ENCODE measurements around the gene BPIFB6. TPM values are rescaled to one million over a fixed set of nuclear protein-coding genes. Genes with fewer than 3 reads are reported as not detected.
A peak's percentile ranks its signal among the peaks of the same experiment; 100 is the strongest.

The BPIFB6 gene, protein sequence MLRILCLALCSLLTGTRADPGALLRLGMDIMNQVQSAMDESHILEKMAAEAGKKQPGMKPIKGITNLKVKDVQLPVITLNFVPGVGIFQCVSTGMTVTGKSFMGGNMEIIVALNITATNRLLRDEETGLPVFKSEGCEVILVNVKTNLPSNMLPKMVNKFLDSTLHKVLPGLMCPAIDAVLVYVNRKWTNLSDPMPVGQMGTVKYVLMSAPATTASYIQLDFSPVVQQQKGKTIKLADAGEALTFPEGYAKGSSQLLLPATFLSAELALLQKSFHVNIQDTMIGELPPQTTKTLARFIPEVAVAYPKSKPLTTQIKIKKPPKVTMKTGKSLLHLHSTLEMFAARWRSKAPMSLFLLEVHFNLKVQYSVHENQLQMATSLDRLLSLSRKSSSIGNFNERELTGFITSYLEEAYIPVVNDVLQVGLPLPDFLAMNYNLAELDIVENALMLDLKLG
- polyA plus RNA-seq, result under 1 TPM in 1 of 4 donors, not detected in 3; 0.09 TPM
- long read RNA-seq, donor 1, result 0 reads
- long read RNA-seq, donor 2, result 0 reads
- long read RNA-seq, donor 3, result 0 reads
- long read RNA-seq, donor 4, result 0 reads
- long read RNA-seq, donor 5, result 0 reads
- long read RNA-seq, donor 6, result 0 reads
- long read RNA-seq, donor 7, result 0 reads
- long read RNA-seq, donor 8, result 0 reads
- long read RNA-seq, donor 9, result 0 reads
- long read RNA-seq, donor 10, result 0 reads

DNA sequence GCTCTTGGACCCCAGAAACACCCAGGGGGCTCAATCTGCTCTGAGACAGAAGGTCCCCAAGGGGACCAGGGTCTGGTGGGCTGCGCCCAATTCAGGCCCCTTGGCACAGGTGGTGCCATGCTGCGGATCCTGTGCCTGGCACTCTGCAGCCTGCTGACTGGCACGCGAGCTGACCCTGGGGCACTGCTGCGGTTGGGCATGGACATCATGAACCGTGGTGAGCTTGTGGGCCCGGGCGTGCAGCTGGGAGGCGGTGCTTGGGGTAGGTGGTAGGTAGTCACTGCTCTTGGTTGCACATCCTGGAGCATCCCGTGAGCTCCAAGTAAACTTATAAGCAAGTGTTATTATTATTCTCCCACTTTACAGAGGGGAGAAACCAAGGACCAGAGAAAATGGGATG lies at the start of gene BPIFB6:
BPIFB6 (plus strand) TSS at position 118 of the 400 bp plus-strand sequence; CDS start at position 118, 0 bp downstream.
- FAIRE-seq, result no peak
- DNase-seq, result no peak
- Histone ChIP-seq H3K9me3 (ENCODE audit: control insufficient read depth in 2 of 2, insufficient read depth in 1 of 2, low read depth in 1 of 2, low read length in 1 of 2) (no peaks in the 10 kb centered on the region), H3K36me3 (ENCODE audit: control insufficient read depth in 3 of 3, insufficient read depth in 2 of 3, low read depth in 1 of 3, low read length in 3 of 3) (no peaks in the 10 kb centered on the region), H3K4me3 (ENCODE audit: low read depth in 1 of 3, low read length in 3 of 3) (no peak within 1 kb of the TSS), H3K27ac (ENCODE audit: low read depth in 1 of 3, low read length in 2 of 3) (no peak within 1 kb of the TSS), H3K4me1 (ENCODE audit: control insufficient read depth in 3 of 3, insufficient read depth in 2 of 3, low read depth in 1 of 3, low read length in 2 of 3) (no peaks in the 10 kb centered on the region), H3K27me3 (ENCODE audit: control insufficient read depth in 3 of 3, insufficient read depth in 3 of 3, low read length in 3 of 3) (no peaks in the 10 kb centered on the region)
- WGBS, 3 donors, result 82 to 95% (median 90%) methylated on average over 10 of the region's 10 CpGs

DNA sequence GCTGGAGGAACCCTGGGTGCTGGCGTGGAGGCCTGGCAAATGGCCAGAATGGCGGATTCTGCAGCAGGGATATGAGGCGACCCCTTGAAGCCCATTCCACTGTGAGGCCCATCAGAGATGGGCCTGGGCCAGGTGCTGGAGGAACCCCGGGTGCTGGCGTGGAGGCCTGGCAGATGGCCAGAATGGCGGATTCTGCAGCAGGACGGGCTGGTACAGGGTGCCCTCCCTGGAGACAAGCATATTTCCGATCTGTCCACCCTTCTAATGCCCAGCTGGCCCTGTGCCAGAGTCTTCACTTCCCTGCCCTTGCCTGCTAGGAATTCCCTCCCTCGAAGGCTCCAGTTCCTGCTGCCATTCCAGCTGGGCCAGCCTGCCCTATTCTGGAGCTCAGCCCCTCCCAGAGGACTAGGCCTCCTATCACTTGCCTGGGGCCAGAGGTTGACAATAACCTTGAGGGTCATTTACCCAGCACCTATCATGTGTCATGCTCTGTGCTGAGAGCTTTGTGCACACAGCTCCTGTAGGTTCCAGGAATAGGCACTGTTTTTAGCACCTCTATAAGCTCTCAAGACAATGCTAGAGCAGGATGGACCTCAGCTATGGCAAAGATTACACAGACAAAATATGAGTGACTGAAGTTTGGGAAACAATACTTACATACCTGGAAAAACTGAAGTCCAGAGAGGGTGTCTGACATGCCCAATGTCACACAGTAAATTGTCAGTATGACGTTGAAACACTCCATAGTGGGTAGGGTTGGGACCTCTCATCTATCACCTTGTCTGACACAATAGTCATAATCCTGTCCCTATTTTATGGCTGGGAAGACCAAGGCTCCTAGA lies 48.6 kb upstream of the BPIFB6 start:
- H3K4me1 ChIP-seq (ENCODE audit: control insufficient read depth in 3 of 3, insufficient read depth in 2 of 3, low read depth in 1 of 3, low read length in 2 of 3), result no peaks in the 10 kb centered on the region
- DNase-seq (peak; percentile 12), FAIRE-seq (no peak)
- no peaks in the 10 kb centered on the region for H3K36me3 ChIP-seq (ENCODE audit: control insufficient read depth in 3 of 3, insufficient read depth in 2 of 3, low read depth in 1 of 3, low read length in 3 of 3)
- no peaks in the 10 kb centered on the region for H3K9me3 ChIP-seq (ENCODE audit: control insufficient read depth in 2 of 2, insufficient read depth in 1 of 2, low read depth in 1 of 2, low read length in 1 of 2)
- no peak overlapping the region for H3K4me3 ChIP-seq (ENCODE audit: low read depth in 1 of 3, low read length in 3 of 3)
- no peaks in the 10 kb centered on the region for H3K27me3 ChIP-seq (ENCODE audit: control insufficient read depth in 3 of 3, insufficient read depth in 3 of 3, low read length in 3 of 3)
- WGBS, 3 donors, result 31 to 56% (median 46%) methylated on average over 10 of the region's 10 CpGs
- no peak overlapping the region for H3K27ac ChIP-seq (ENCODE audit: low read depth in 1 of 3, low read length in 2 of 3)

DNA sequence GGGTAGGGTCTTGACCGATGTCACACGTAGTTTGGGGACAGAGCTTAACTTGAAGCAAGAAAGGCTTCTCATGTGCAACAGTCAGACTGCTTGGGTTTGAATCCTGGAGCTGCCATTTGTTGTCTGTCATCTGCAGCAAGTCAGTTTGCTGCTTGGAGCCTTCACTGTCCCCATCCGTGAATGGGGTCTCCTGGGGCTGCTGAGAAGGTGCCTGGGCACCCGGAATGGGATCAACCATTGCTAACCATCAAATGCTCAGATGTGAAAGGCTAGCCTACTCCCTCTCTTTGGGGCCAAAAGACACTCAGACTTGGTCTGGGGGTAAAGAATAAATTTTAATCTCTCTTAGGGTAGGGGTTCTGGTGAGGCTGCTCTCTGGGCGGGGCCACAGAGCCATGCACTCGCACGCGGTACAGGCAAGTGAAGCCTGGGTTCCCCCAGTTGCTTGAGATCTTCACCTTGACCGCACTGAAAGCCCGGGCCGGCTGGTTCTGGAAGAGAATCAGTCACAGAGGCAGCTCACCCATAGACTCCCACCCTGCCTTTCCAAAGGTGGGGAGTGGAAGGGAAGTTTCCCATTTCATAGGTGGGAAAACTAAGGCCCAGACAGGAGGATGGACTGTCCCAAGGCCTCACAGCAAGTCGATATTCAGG lies 47.9 kb upstream of the BPIFB6 start:
- no peak overlapping the region for H3K4me3 ChIP-seq (ENCODE audit: low read depth in 1 of 3, low read length in 3 of 3)
- H3K27ac ChIP-seq (ENCODE audit: low read depth in 1 of 3, low read length in 2 of 3), result no peak overlapping the region
- WGBS, 3 donors, result 84 to 87% (median 86%) methylated on average over 12 of the region's 12 CpGs
- no peaks in the 10 kb centered on the region for H3K27me3 ChIP-seq (ENCODE audit: control insufficient read depth in 3 of 3, insufficient read depth in 3 of 3, low read length in 3 of 3)
- H3K36me3 ChIP-seq (ENCODE audit: control insufficient read depth in 3 of 3, insufficient read depth in 2 of 3, low read depth in 1 of 3, low read length in 3 of 3), result no peaks in the 10 kb centered on the region
- no peak for DNase-seq
- no peak for FAIRE-seq
- no peaks in the 10 kb centered on the region for H3K9me3 ChIP-seq (ENCODE audit: control insufficient read depth in 2 of 2, insufficient read depth in 1 of 2, low read depth in 1 of 2, low read length in 1 of 2)
- H3K4me1 ChIP-seq (ENCODE audit: control insufficient read depth in 3 of 3, insufficient read depth in 2 of 3, low read depth in 1 of 3, low read length in 2 of 3), result no peaks in the 10 kb centered on the region

DNA sequence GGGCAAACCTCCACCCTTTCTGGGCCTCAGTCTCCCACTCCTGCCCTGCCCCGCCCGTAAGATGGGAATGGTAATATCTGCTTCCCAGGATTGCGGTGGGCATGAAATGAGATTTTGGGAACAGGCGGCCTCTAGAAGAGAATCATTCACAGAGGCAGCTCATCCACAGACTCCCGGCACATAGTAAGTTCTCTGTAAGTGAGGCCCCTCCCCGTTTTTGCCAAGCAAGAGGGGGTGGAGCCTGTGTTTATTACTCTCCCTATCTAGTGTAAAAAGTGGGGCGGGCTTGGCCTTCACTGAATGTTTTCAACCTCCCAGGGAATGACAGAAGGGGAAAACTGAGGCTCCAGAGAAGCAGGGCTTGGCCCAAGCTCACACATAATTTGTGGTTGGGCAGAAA lies 47.3 kb upstream of the BPIFB6 start:
- peak in 1 of 2 donors; percentile 34 for DNase-seq
- FAIRE-seq, result no peak
- H3K27ac ChIP-seq (ENCODE audit: low read depth in 1 of 3, low read length in 2 of 3), result no peak overlapping the region
- H3K4me3 ChIP-seq (ENCODE audit: low read depth in 1 of 3, low read length in 3 of 3), result no peak overlapping the region
- H3K4me1 ChIP-seq (ENCODE audit: control insufficient read depth in 3 of 3, insufficient read depth in 2 of 3, low read depth in 1 of 3, low read length in 2 of 3), result no peaks in the 10 kb centered on the region
- no peaks in the 10 kb centered on the region for H3K36me3 ChIP-seq (ENCODE audit: control insufficient read depth in 3 of 3, insufficient read depth in 2 of 3, low read depth in 1 of 3, low read length in 3 of 3)
- no peaks in the 10 kb centered on the region for H3K27me3 ChIP-seq (ENCODE audit: control insufficient read depth in 3 of 3, insufficient read depth in 3 of 3, low read length in 3 of 3)
- no peaks in the 10 kb centered on the region for H3K9me3 ChIP-seq (ENCODE audit: control insufficient read depth in 2 of 2, insufficient read depth in 1 of 2, low read depth in 1 of 2, low read length in 1 of 2)
- WGBS, 3 donors, result 56 to 64% (median 62%) methylated on average over 7 of the region's 7 CpGs

DNA sequence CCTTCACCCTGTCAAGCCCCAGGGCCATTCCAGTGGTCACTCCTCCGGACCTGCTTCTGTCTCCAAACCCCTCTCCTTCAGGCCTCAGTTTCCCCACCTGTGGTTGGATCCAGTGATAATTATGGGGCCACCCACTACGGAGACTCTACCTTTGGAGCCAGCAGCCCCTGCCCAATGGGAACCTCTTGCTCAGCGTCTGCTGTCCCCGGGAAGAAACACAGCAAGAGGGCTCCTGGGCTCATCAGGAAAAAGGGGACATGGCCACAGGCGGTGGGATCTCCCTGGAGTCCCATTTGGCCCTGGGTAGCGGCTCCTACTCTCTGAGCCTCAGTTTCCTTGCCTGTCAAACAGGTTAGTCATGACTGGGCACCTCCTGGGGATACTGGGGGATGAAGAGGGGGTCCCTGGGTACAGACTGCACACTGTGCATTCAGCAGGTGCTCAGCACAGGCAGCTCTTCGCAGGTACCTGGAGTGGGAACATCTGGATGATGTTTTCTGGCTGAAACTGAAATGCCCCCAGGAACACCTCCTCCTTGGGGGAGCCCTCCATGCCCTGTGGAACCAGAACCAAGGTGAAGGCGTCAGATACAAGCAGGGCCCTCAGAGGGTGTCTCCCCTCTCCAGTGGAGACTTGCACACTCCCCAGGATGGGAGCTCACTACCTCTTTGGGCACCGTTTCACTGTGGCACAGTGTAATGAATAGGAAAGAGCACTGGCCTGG lies 46.7 kb upstream of the BPIFB6 start:
- no peaks in the 10 kb centered on the region for H3K9me3 ChIP-seq (ENCODE audit: control insufficient read depth in 2 of 2, insufficient read depth in 1 of 2, low read depth in 1 of 2, low read length in 1 of 2)
- 74 to 82% (median 80%) methylated on average over 9 of the region's 9 CpGs for WGBS, 3 donors
- no peaks in the 10 kb centered on the region for H3K4me1 ChIP-seq (ENCODE audit: control insufficient read depth in 3 of 3, insufficient read depth in 2 of 3, low read depth in 1 of 3, low read length in 2 of 3)
- DNase-seq, result no peak
- no peaks in the 10 kb centered on the region for H3K27me3 ChIP-seq (ENCODE audit: control insufficient read depth in 3 of 3, insufficient read depth in 3 of 3, low read length in 3 of 3)
- no peaks in the 10 kb centered on the region for H3K36me3 ChIP-seq (ENCODE audit: control insufficient read depth in 3 of 3, insufficient read depth in 2 of 3, low read depth in 1 of 3, low read length in 3 of 3)
- FAIRE-seq, result no peak
- H3K4me3 ChIP-seq (ENCODE audit: low read depth in 1 of 3, low read length in 3 of 3), result no peak overlapping the region
- no peak overlapping the region for H3K27ac ChIP-seq (ENCODE audit: low read depth in 1 of 3, low read length in 2 of 3)

DNA sequence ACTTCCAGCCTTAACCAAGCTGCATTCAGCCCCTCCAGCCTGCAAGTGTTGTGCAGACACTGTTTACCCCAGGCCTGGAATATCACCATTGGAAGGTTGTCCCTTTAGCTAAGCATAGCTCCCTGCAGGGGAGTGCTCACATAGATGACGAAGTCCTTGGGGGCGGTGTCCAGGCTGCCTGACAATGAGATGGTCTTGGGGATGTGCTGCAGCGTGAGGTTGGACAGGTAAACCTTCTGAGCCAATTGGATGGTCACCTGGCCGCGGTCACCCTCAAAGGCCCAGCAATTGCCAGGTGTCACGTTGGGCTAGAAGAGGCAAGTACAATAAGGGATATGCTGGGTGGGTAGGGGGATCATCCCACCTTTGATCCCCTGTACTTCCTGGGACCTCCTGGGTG lies 45.9 kb upstream of the BPIFB6 start:
- Histone ChIP-seq H3K4me3 (ENCODE audit: low read depth in 1 of 3, low read length in 3 of 3) (no peak overlapping the region), H3K9me3 (ENCODE audit: control insufficient read depth in 2 of 2, insufficient read depth in 1 of 2, low read depth in 1 of 2, low read length in 1 of 2) (no peaks in the 10 kb centered on the region), H3K4me1 (ENCODE audit: control insufficient read depth in 3 of 3, insufficient read depth in 2 of 3, low read depth in 1 of 3, low read length in 2 of 3) (no peaks in the 10 kb centered on the region), H3K27ac (ENCODE audit: low read depth in 1 of 3, low read length in 2 of 3) (no peak overlapping the region), H3K27me3 (ENCODE audit: control insufficient read depth in 3 of 3, insufficient read depth in 3 of 3, low read length in 3 of 3) (no peaks in the 10 kb centered on the region), H3K36me3 (ENCODE audit: control insufficient read depth in 3 of 3, insufficient read depth in 2 of 3, low read depth in 1 of 3, low read length in 3 of 3) (no peaks in the 10 kb centered on the region)
- FAIRE-seq, result no peak
- DNase-seq, result no peak
- WGBS, 3 donors, result 69 to 85% (median 85%) methylated on average over 6 of the region's 6 CpGs

DNA sequence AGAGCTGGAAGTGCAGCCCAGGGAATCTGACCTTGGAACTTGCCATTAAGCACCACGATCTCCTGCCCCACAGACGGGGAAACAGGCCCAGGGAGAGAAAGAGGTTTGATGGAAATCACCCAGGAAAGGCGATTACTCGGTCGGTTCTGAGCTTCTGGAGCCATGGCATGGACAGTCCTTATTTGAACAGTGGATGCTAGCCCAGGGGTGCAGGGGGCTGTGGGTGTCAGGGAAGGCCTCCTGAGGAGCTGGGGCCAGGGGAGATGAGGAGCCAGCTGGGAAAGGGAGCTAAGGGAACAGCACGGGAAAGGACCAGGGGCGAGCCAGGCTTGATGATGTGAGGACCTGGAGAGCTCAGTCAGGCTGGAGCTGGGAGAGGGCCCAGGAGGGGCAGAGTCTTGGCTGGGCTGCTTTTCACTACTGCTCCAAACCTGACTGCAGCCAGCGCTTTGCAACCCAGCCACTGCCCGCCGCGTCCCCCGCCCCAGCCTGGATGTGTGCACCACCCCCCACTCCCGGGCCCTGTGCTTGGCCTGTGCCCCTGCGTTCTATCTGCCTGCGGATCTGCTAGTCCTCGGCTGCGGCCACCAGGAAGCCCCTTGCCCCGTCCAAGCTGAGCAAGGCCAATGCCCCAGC lies 45.0 kb upstream of the BPIFB6 start:
- WGBS, 3 donors, result 75 to 80% (median 80%) methylated on average over 18 of the region's 18 CpGs
- H3K36me3 ChIP-seq (ENCODE audit: control insufficient read depth in 3 of 3, insufficient read depth in 2 of 3, low read depth in 1 of 3, low read length in 3 of 3), result no peaks in the 10 kb centered on the region
- no peak overlapping the region for H3K27ac ChIP-seq (ENCODE audit: low read depth in 1 of 3, low read length in 2 of 3)
- FAIRE-seq (no peak), DNase-seq (no peak)
- H3K4me3 ChIP-seq (ENCODE audit: low read depth in 1 of 3, low read length in 3 of 3), result no peak overlapping the region
- no peaks in the 10 kb centered on the region for H3K4me1 ChIP-seq (ENCODE audit: control insufficient read depth in 3 of 3, insufficient read depth in 2 of 3, low read depth in 1 of 3, low read length in 2 of 3)
- H3K27me3 ChIP-seq (ENCODE audit: control insufficient read depth in 3 of 3, insufficient read depth in 3 of 3, low read length in 3 of 3), result peaks cover 0 to 2% (median 0%) of the 10 kb centered on the region in 3 donors
- no peaks in the 10 kb centered on the region for H3K9me3 ChIP-seq (ENCODE audit: control insufficient read depth in 2 of 2, insufficient read depth in 1 of 2, low read depth in 1 of 2, low read length in 1 of 2)

Measured in small intestine (tissue), 16 donors.